Measurements from ENCODE around the gene PKN2.
"Not testable (repeated sequence)": the region's sequence is repeated elsewhere in the genome, so short reads cannot be mapped to it uniquely, and the experiment has no call there.

The PKN2 gene

DNA sequence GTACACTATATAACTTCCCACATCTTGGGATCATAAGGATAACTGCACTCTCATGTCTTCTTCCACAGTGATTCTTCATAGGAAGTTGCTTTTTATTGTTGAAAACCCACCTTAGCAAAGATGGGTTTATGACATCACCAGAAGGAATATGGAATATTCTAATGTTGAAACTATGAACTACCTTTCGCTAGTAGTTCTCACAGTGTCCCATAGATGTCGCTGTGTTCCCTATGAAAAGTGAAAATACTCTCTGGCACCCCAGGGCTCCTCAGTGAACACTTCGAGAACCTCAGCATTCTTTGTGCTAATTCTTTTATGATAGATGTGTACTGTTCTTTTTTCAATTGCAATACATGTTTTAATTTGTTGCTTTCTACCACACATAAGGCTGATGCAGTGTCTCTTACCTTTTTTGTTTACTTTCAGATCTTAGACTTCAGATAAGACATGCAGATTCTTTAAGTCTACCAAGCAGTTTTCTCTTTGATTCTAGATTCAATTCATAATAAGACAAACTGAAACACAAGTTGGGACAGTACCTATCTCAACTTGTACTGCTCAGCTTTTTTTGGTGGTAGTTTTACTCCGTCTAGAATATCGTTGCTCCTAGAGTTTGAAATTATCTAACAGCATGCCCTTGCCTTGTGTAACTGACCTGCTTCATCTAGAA, 116.4 kb downstream of the PKN2 start:
- DNase-seq, result no peak

DNA sequence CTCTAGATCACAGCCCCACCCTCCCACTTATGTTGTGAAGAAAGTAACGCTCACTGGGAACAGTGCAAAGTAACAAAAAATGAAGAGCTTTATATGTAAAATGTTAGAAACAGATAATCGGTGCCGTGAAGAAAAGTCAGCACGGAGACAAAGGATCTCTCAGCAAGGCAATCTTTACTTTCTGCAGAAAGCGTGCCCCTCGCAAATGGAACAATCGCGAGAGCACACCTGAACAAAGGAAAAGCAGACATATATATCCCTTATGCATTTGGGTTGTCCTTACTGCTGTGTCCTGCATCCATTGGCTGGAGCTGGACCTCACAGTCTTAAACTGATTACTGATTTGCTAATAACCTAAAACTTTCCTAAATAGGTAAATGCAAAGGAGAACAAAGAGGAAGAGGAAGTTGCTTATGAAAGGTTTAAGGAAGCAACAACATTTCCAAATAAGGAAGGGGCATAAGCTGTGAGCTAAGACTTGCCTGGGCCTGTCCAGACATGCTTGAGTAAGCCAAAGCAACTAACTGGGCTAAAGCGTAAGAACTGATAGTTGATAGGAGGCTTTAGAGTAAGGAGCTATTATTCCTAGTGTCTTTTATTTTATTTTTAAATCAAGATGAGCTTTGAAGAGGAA, 117.6 kb downstream of the PKN2 start:
- DNase-seq, result no peak

DNA sequence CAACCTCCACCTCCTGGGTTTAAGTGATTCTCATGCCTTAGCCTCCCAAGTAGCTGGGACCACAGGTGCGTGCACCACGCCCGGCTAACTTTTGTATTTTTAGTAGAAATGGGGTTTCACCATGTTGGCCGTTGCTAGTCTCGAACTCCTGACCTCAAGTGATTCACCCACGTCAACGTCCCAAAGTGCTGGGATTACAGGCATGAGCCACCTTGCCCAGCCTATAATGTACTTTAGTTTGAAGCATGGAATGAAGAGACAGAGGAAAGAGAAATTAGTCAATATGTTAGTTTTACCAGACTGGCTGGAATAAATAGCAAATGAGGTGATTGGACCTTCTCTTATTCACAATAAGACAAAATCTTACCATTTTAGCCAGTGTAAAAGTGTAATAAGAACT, 118.3 kb downstream of the PKN2 start:
- no peak for DNase-seq

DNA sequence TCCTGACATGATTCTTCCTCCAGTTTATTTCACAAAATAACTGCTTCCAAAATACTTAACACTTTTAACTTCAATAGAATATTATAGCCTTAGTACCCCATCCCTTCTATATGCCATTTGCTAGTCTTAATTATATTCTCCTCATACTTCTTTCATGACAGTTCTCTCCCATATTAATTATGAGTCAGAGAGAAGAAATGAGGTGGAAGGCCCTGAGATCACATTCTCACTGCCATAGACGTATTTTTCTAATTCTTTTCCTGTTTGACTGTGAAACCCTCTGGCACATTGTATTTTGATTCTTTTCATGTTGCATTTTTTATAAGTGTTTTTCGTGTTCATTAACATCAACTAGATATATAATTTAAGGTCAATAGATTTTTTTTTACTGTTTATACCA, 118.9 kb downstream of the PKN2 start:
- no peak for DNase-seq

DNA sequence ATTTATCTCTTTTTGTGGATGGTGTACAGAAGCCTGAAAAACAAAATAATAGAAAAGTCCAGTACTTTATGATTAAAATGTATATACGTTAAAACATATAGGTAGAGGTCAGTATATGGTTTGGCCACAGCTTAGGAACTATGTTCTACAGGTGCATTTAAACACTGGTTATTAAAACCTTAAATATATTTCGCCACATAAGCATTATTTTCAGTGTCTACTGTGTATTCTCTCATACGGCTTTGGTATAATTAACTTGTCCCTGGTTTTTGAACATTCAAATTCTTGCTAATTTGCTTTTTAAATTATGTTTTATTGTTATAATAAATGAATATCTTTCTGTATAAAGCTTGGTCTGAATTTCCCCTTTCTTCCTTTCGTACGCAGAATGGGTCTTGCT, 119.4 kb downstream of the PKN2 start:
- DNase-seq, result no peak

DNA sequence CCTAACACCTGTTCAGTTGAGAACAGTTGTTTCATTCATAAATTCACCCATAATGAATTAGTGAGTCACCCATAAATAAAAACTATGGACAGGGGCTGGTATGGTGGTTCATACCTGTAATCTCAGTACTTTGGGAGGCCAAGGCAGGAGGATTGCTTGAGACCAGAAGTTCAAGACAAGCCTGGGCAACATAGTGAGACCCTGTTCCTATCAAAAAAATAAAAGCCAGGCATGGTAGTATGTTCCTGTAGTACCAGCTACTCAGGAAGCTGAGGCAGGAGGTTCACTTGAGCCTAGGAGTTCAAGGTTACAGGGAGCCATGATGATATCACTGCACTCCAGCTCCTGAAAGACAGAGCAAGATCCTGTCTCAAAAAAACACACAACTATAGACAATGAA, 128.3 kb downstream of the PKN2 start:
- no peak for DNase-seq

DNA sequence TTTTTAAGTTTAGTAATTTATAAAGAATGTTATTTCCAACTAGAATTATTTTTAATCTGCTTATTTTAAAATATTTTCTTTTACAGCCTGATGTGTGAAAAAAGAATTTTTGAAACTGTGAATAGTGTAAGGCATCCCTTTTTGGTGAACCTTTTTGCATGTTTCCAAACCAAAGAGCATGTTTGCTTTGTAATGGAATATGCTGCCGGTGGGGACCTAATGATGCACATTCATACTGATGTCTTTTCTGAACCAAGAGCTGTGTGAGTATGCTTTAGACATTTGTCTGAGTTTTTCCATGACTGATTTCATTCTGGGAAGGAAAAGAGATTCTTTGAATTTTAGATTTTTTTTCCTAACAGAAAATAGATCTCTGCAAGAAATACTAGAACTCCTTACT, 129.4 kb downstream of the PKN2 start:
- no peak for DNase-seq

DNA sequence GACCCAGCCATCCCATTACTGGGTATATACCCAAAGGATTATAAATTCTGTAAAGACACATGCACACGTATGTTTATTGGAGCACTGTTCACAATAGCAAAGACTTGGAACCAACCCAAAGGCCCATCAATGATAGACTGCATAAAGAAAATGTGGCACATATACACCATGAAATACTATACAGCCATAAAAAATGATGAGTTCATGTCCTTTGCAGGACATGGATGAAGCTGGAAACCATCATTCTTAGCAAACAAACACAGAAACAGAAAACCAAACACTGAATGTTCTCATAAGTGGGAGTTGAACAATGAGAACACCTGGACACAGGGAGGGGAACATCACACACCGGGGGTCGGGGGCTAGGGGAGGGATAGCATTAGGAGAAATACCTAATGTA, 135.6 kb downstream of the PKN2 start:
- DNase-seq, result not testable (repeated sequence)

DNA sequence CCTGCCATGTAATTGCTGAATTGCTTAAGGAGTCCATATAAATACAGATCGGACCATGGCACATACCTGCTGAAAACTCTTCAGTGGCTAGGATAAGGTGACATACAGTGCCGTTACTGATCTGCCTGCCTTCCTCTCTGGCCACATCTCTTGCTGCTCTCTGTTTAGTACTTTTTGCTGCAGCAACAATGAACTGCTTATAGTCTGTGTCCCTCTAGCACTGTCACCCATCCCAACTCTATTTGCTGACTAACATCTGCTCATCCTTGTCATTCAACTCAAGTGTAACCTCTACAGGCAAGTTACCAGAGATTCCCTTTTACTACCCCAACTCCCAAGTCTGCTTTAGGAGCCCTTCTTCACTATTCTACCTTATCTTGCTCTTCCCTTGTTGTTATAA, 141.6 kb downstream of the PKN2 start:
- DNase-seq, result no peak

DNA sequence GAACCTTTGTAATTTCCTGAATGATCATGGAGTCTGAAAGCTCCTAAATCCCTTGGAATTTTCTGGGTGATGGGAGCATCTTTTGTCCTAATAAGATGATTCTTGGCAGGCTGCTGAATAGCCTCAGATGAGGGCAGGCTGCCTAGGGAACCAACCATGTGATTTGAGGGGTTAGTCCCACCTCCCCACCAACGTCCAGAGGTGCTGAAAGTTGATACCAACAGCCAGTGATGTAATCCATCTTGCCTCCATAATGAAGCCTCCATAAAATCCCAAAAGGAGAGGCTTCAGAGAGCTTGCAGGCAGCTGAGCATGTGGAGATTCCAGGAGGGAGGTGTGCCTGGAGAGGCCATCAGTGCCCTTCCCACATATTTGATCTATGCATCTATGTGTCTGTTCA, 163.6 kb downstream of the PKN2 start:
- DNase-seq, result no peak

DNA sequence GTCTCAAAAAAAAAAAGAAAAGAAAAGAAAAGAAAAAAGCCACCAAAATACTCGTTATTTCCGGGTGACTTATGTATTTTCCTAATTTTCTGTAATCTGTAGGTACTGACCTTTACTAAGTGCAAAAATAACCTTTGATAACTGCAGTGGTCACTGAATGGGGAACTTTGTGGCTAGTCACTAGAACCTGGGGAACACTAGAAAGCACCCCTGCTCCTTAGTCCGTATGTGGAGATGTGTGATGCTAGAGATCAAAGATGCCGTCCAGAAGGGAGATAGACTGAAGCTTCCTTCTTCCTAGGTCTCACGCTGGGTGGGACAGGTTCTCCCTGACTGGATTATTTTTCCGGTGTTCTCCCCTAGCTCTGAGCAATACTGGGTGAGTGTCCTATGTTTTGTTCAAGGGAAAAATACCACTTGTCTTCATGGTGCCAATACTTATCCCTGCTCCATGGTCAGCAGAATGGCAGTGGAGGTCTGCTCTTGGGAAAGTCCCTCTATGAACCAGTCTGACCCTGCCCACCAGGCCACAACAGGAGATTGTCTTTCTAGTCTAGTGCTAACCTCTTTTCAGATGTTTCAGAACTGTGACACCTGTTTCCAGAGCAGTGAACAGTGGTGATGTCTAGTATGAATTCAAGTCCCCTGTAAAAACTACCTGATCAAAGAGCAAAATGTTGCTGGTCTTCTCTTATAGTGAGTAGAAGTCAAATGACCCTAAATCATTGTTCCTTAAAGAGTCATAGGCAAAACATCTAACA, 167.4 kb downstream of the PKN2 start:
- DNase-seq, result no peak

DNA sequence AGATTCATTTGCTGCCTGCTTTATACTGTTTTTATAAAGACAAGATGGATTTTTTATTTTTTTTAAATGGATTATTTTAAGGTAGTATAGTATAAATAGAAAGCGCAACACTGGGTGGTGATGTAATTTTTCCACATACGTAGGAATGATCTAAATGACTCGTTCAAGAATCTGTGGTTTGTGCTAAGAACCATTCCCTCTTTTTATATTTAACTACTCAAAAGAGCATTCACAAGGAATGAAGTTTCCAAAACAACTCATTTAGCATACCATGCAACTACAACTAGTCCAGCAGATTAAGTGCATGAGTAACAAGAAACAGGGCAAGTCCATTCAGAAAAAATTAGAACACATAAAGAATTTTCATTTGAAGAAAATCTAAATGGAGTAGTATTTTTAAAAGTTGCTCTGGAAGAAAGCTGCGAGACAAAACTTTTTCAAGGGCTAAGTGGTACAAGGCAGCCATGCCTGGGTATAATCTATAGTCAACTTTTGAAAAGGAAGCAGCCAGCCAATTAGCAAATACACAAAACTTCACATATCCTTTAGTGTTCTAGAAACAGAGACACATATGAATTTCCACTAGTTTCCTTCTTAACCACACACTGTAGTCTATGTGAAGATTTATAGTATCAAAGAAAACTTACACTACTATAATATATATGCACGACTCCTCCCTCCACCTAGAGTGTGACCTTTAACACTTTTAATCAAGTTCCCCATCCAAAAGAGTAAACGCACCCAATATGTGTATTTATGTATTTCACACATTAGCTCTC, 183.9 kb downstream of the PKN2 start:
- no peak for DNase-seq

DNA sequence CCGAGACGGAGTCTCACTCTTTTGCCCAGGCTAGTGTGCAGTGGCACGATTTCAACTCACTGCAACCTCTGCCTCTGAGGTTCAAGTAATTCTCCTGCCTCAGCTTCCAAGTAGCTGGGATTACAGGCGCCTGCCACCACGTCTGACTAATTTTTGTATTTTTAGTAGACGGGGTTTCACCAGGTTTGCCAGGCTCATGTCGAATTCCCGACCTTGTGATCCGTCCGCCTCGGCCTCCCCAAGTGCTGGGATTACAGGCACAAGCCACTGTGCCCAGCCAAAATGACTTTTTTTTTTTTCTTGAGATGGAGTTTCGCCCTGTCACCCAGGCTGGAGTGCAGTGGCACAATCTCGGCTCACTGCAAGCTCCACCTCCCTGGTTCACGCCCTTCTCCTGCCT, 185.6 kb downstream of the PKN2 start:
- DNase-seq, result not testable (repeated sequence)

DNA sequence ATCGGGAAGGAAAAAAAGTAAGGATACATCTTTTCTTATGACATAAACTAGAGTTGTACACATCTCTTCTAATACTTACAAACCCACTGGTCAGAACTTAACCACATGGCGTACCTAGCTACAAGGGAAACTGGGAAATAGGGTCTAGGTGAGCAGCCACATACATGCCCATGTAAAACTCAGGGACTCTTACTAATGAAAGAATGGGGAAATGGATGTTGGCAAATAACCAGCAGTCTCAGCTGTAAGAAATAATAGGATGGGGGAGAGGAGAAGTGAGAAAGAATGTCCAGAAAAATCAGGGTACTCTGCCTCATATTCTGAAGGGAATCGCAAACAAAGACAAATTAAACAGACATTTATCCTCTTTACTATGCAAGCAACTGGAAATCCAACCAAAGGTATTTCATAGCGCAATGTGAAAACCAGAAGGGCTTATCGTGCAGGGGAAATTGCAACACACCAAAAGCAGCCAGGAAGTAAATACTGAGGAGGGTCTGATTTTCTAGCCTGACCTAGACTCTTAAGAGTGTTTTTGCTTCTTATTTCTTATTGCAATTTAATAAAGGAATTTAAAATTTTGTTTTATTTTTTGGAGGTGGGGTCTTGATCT, 189.8 kb downstream of the PKN2 start:
- DNase-seq, result no peak

DNA sequence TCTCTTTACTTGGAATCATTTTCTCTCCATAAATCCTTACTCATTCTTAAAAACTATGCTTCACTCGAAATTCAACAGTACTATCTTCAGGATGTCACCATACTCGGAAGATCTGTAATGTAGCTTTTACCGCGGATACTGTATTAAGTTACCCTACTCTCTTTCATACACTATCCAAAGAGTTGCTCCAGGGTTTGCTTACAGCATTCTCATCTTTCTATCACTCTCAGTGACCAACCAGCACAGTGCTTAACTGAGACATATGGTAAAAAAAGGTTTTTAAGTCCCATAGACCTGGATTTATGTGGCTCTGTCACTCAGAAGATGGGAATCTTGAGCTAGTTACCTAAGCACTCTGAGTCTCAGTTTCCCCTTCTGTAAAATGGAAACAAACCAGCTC, 191.5 kb downstream of the PKN2 start:
- DNase-seq, result no peak

DNA sequence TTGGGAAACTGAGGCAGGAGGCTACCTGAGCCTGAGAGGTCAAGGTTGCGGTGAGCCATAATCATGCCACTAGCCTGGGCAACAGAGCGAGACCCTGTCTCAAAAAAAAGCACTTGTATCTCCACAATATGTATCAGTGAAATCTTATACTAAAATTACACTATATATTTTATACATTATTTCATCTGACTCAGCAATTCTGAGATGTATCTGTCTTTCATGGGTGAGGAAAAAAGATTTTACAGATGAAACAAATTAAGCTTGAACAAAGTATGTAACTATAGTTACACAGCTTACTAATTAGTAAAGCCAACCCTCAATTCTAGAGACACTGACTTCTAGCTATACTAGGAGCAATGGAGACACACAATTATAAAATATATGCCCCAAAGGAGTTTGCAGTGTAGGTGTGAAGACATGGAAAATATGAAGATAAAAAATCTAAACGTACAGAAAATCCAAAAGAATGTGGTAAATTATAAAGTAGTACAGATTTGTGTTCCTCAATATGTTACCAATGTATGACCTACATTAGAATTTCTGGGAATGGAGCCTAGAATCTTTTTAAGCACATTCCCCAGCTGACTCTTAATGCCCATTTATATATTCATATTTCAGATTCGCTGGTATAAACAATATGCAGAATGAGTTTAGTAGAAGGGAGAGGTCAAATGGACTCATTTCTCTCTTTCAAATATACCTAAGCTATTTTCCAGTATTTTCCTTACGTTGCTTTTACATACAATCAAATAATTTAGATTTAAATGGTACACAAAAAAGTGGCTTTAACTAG, 192.7 kb downstream of the PKN2 start:
- no peak for DNase-seq

DNA sequence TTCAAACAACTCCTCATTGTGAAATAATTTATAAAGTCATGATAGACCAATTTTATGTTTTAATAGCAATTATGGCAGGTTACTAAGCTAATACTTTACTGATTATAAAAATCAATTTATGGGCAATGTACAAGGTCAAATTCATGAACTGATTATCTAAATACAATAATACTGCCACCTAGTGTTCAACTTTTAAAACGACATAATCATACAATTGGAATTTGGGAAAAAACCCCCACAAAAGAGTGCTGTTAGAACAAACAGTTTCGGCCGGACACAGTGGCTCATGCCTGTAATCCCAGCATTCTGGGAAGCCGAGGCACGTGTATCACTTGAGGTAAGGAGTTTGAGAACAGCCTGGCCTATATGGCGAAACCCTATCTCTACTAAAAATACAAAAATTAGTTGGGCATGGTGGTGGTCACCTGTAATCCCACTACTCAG, 193.3 kb downstream of the PKN2 start:
- DNase-seq, result no peak

DNA sequence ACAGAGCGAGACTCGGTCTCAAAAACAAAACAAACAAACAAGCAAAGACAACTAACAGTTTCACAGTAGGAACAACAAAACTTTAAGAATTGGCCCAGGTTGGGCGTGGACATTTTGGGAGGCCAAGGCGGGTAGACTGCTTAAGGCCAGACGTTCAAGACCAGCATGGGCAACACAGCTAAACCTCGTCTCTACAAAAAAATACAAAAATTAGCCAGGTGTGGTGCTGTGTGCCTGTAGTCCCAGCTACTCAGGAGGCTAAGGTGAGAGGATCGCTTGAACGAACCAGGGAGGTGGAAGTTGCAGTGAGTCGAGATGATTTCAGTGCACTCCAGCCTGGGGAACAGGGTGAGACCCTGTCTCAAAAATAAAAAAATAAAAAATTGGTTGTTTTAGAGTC, 193.8 kb downstream of the PKN2 start:
- no peak for DNase-seq

DNA sequence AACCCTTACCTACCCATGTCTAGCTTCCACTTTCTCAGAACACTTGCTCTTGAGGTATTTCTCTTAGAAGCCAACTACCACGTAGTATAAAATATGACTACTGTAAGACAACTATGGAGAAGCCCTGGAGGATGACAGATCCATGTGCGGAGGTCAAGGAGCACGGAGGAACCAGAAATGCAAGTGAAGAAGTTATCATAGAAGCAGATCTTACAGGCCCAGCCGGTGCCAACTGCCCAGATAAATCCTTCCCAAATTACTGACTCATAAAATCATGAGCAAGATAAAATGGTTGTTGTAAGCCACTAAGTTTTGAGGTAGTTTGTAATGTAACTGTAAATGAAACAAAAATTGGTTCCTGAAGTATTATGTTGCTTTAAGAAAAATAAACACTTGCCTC, 194.7 kb downstream of the PKN2 start:
- no peak for DNase-seq

DNA sequence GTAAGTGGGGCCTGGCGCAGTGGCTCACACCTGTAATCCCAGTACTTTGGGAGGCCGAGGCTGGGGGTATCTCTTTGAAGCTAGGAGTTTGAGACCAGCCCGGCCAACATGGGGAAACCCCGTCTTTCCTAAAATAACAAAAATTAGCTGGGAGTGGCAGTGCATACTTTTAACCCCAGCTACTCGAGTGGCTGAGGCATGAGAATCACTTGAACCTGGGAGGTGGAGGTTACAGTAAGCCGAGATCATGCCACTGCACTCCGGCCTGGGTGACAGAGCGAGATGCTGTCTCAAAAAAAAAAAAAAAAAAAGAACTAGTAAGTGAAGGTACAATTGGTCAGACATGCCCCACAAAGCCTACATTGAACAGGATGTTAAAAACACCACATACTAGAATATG, 196.6 kb downstream of the PKN2 start:
- DNase-seq, result not testable (repeated sequence)

DNA sequence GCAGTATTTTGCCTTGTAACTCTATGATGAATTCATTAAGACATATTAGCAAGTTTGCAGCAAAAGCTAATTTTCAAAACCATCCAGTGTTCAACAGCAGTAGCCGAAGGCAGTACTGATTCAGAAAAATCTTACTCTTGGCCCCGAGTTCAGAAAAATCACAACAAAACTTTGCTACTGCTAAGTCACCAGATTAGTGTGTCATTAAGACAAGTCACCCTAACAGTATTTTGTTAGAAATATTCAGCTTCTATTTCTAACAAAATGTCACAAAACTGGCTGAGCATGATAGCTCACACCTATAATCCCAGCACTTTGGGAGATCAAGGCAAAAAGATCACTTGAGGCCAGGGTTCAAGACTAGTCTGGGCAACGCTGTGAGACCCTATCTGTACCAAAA, 199.1 kb downstream of the PKN2 start:
- no peak for DNase-seq

Measured in DMS79 (cell line).